ENCODE measurements around the gene EIF5AL1.
A peak's percentile ranks its signal among the peaks of the same experiment; 100 is the strongest.

Gene EIF5AL1

DNA sequence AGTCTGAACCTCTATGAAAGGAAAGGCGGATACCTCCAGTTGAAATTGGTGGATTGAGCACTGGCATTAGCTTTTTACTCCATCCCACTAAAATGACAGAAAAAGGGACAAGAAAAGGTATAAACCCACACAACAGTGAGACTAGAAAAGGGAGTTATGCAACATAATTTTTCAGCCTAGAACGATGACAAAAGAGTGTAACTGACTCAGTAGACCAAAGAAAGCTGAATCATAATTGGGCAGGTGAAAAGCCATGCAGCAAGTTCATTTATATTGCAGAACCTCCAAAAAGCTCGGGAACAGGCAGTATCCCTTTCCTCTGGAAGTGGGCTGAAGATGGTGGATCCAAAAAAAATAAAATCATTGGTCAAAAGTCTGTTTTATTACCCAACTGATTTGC is 36.5 kb upstream of the EIF5AL1 start:
- Mint-ChIP-seq H3K27me3 (ENCODE audit: low read depth, poor library complexity) (peaks cover 36% of the 10 kb centered on the region), H3K4me1 (peaks cover 8% of the 10 kb centered on the region), H3K9me3 (peaks cover 6% of the 10 kb centered on the region), H3K4me3 (no peak overlapping the region), H3K36me3 (ENCODE audit: low read depth) (no peaks in the 10 kb centered on the region), H3K27ac (peak overlapping the region; percentile 58)
- no peak for DNase-seq
- TF ChIP-seq, protein P1, sequence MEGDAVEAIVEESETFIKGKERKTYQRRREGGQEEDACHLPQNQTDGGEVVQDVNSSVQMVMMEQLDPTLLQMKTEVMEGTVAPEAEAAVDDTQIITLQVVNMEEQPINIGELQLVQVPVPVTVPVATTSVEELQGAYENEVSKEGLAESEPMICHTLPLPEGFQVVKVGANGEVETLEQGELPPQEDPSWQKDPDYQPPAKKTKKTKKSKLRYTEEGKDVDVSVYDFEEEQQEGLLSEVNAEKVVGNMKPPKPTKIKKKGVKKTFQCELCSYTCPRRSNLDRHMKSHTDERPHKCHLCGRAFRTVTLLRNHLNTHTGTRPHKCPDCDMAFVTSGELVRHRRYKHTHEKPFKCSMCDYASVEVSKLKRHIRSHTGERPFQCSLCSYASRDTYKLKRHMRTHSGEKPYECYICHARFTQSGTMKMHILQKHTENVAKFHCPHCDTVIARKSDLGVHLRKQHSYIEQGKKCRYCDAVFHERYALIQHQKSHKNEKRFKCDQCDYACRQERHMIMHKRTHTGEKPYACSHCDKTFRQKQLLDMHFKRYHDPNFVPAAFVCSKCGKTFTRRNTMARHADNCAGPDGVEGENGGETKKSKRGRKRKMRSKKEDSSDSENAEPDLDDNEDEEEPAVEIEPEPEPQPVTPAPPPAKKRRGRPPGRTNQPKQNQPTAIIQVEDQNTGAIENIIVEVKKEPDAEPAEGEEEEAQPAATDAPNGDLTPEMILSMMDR (IDR thresholded peaks at IDR 0.05): no peak

DNA sequence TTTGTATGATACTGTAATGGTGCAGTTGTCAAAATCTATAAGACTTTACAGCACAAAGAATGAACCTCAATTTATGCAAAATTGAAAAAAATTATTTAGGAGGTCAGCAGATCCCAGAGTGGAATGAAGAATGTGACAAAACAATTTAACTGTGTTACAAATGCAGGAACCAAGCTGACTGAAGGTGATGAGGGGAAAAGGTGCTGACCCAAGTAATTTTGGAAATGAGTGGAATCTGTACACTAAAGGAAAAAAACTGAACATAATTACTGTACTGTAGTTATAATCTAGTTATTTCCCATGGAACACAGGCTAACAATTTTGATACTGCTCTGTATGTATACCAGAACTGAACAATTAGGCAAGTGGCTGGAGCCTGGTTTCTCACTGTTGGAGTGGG is 35.7 kb upstream of the EIF5AL1 start:
- TF ChIP-seq, protein P1 (IDR thresholded peaks at IDR 0.05): no peak
- Mint-ChIP-seq H3K9me3 (peaks cover 12% of the 10 kb centered on the region), H3K4me1 (peaks cover 13% of the 10 kb centered on the region), H3K27ac (no peak overlapping the region), H3K4me3 (no peak overlapping the region), H3K36me3 (ENCODE audit: low read depth) (peaks cover 5% of the 10 kb centered on the region), H3K27me3 (ENCODE audit: low read depth, poor library complexity) (peaks cover 32% of the 10 kb centered on the region)
- DNase-seq: no peak

DNA sequence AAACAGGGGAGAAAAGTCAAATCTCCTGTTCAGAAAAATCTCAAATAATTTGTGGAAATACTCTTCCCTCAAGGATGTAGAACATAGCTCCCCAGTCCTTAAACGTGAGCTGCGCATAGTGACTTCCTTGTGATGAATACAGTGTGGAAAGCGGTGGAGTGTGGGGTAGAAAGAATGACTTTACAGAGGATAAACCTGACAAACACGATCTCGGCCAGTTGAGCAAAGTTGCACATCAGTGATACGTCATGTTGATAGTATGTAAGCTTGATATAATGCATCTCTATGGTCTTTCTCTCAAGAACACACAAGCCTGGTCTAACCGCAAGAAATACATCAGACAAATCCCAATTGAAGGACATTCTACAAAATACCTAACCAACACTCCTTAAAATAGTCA is 34.9 kb upstream of the EIF5AL1 start:
- peaks cover 13% of the 10 kb centered on the region for H3K9me3 Mint-ChIP-seq
- DNase-seq: no peak
- H3K36me3 Mint-ChIP-seq (ENCODE audit: low read depth): peaks cover 5% of the 10 kb centered on the region
- no peak overlapping the region for H3K4me3 Mint-ChIP-seq
- no peak overlapping the region for H3K27ac Mint-ChIP-seq
- peaks cover 25% of the 10 kb centered on the region for H3K27me3 Mint-ChIP-seq (ENCODE audit: low read depth, poor library complexity)
- TF ChIP-seq, protein P1 (IDR thresholded peaks at IDR 0.05): no peak
- peaks cover 13% of the 10 kb centered on the region for H3K4me1 Mint-ChIP-seq

DNA sequence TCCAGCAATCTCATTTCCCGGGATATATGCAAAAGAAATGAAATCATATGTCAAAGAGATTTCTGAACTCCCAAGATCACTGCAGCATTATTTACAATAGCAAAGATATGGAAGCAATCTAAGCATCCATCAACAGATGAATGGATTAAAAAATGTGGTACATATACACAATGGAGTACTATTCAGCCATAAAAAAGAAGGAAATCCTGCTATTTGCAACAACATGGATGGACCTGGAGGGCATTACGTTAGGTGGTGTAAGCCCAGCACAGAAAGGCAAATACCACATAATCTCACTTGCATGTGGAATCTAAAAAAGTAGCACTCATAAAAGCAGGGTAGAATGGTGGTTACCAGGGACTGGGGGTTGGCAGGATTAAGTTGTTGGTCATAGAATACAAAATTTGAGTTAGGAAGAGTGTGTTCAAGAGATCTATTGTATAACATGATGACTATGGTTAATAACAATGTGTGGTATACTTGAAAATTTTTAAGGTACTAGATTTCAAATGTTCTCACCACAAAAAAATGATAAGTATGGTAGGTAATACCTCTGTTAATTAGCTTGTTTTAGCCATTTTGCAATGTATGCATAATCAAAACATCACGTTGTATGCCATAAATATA is 32.9 kb upstream of the EIF5AL1 start:
- TF ChIP-seq, protein P1 (IDR thresholded peaks at IDR 0.05): no peak
- Mint-ChIP-seq H3K9me3 (peaks cover 13% of the 10 kb centered on the region), H3K27me3 (ENCODE audit: low read depth, poor library complexity) (peaks cover 11% of the 10 kb centered on the region), H3K4me3 (no peak overlapping the region), H3K36me3 (ENCODE audit: low read depth) (peaks cover 5% of the 10 kb centered on the region), H3K27ac (no peak overlapping the region), H3K4me1 (peaks cover 5% of the 10 kb centered on the region)
- no peak for DNase-seq

DNA sequence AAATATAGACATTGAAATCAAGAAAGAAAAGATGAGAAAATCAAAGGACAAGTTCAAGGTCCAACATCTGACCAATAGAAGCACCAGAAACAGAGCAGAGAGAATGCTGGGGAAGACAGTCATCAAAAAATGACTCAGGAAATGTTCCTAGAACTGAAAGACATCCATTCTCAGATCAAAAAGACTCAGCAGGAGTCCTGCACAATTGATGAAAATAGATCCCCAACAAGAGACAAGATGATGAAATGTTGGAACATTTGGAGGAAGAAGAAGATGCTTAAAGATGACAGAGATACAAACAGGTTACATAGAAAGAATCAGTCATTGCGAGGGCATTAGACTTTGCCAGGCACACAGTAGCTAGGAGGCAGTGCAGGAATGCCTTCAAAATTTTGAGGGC is 30.0 kb upstream of the EIF5AL1 start:
- Mint-ChIP-seq H3K4me3 (no peak overlapping the region), H3K27me3 (ENCODE audit: low read depth, poor library complexity) (peaks cover 13% of the 10 kb centered on the region), H3K4me1 (peaks cover 18% of the 10 kb centered on the region), H3K9me3 (peaks cover 13% of the 10 kb centered on the region), H3K27ac (no peak overlapping the region), H3K36me3 (ENCODE audit: low read depth) (peaks cover 5% of the 10 kb centered on the region)
- TF ChIP-seq, protein P1 (IDR thresholded peaks at IDR 0.05): no peak
- DNase-seq: no peak

DNA sequence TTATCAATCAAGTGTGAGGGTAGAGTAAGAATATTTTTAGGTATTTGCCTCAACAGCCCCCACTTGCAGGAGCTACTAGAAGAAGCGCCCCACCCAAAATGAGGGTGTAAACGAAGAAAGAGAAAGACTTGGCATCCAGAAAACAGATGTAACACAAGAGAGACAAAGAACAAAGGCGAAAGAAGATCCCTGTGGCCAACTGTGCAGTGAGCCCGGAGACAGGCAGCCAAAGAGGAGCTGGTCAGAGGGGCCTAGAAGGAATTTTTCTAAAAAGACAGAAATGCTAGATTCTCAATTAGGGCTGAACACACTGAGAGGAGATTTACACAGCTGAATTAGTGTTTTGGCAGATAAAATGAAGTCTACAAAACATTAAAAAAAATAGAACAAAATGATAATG is 29.6 kb upstream of the EIF5AL1 start:
- Mint-ChIP-seq H3K9me3 (peaks cover 13% of the 10 kb centered on the region), H3K27me3 (ENCODE audit: low read depth, poor library complexity) (peaks cover 9% of the 10 kb centered on the region), H3K36me3 (ENCODE audit: low read depth) (peaks cover 5% of the 10 kb centered on the region), H3K27ac (no peak overlapping the region), H3K4me3 (no peak overlapping the region), H3K4me1 (peaks cover 19% of the 10 kb centered on the region)
- DNase-seq: no peak
- TF ChIP-seq, protein P1 (IDR thresholded peaks at IDR 0.05): no peak
